Measurements from ENCODE around the gene PKD1L1.
A peak's percentile ranks its signal among the peaks of the same experiment; 100 is the strongest.
"Not testable (repeated sequence)": the region's sequence is repeated elsewhere in the genome, so short reads cannot be mapped to it uniquely, and the experiment has no call there.

PKD1L1 gene

GRCh38 chr7:47948141-47948790 is at the start of gene PKD1L1:
Gene PKD1L1, minus strand, starts transcription at chr7:47948466. Its CDS starts 26 bp downstream, at chr7:47948440.
- no peak for DNase-seq

GRCh38 chr7:47992446-47992845 is 44.2 kb upstream of the PKD1L1 start:
- DNase-seq: no peak

GRCh38 chr7:47991741-47992311 is 43.6 kb upstream of the PKD1L1 start:
- peak; percentile 84 for DNase-seq

GRCh38 chr7:47991270-47991669 is 43.0 kb upstream of the PKD1L1 start:
- DNase-seq: no peak

GRCh38 chr7:47990592-47990991 is 42.3 kb upstream of the PKD1L1 start:
- no peak for DNase-seq

GRCh38 chr7:47989607-47990400 is 41.5 kb upstream of the PKD1L1 start:
- DNase-seq: not testable (repeated sequence)

GRCh38 chr7:47988496-47989386 is 40.5 kb upstream of the PKD1L1 start:
- DNase-seq: peak; percentile 16

- DNase-seq: no peak
These were observed 34.3 kb upstream of the PKD1L1 start for GRCh38 chr7:47982610-47983009.

GRCh38 chr7:47980648-47981047 is 32.4 kb upstream of the PKD1L1 start:
- DNase-seq: not testable (repeated sequence)

GRCh38 chr7:47979832-47980181 is 31.5 kb upstream of the PKD1L1 start:
- DNase-seq: no peak

- DNase-seq: peak; percentile 90
These were observed 31.0 kb upstream of the PKD1L1 start, which contains the start of gene HUS1 for GRCh38 chr7:47979145-47979831. Gene HUS1, minus strand, starts transcription at chr7:47979615. Its CDS starts 96 bp downstream, at chr7:47979519.

GRCh38 chr7:47978790-47979144 is 30.5 kb upstream of the PKD1L1 start:
- no peak for DNase-seq

- no peak for DNase-seq
These were observed 25.5 kb upstream of the PKD1L1 start for GRCh38 chr7:47973739-47974138.

GRCh38 chr7:47970761-47971160 is 22.5 kb upstream of the PKD1L1 start:
- DNase-seq: no peak

- DNase-seq: peak; percentile 63
These were observed 20.8 kb upstream of the PKD1L1 start for GRCh38 chr7:47968847-47969774.

- DNase-seq: no peak
These were observed 19.4 kb upstream of the PKD1L1 start for GRCh38 chr7:47967708-47968107.

GRCh38 chr7:47967123-47967522 is 18.9 kb upstream of the PKD1L1 start:
- no peak for DNase-seq

- no peak for DNase-seq
These were observed 17.2 kb upstream of the PKD1L1 start for GRCh38 chr7:47965456-47965855.

GRCh38 chr7:47962262-47962661 is 14.0 kb upstream of the PKD1L1 start:
- DNase-seq: no peak

GRCh38 chr7:47957156-47957555 is 8.9 kb upstream of the PKD1L1 start:
- no peak for DNase-seq

GRCh38 chr7:47956220-47956619 is 8.0 kb upstream of the PKD1L1 start:
- DNase-seq: no peak
